DND-41 (cell line): ENCODE results near the gene MEG3.

Source experiments
- ATAC-seq: fragments of 200-7000 bp; cut with Tn5 transposase; 3 replicates; pipeline ENCODE4 v1.9.1; 2021; ENCODE audit warnings: low read depth; ENCODE audit not compliant: insufficient read depth
- DNase-seq: peaks from one replicate; pipeline ENCODE4 v3.0.0-alpha.2; 2020
- H2AFZ ChIP-seq: 2 replicates; pipeline ENCODE4 v1.6.0; 2012; ENCODE audit warnings: low read depth, low read length
- H3K27ac ChIP-seq: 2 replicates; pipeline ENCODE4 v1.5.1; 2012; ENCODE audit warnings: low read length, inconsistent platforms
- H3K27me3 ChIP-seq: fragments of 200-600 bp; sonication (generic); 2 replicates; pipeline ENCODE4 v1.6.0; 2012; ENCODE audit warnings: low read length, mild to moderate bottlenecking, inconsistent platforms; ENCODE audit not compliant: insufficient read depth, poor library complexity
- H3K36me3 ChIP-seq: 2 replicates; pipeline ENCODE4 v1.5.1; 2012; ENCODE audit warnings: low read length, inconsistent platforms; ENCODE audit not compliant: insufficient read depth
- H3K4me1 ChIP-seq: 2 replicates; pipeline ENCODE4 v1.5.1; 2012; ENCODE audit warnings: mild to moderate bottlenecking, low read length; ENCODE audit not compliant: insufficient read depth
- H3K4me2 ChIP-seq: 2 replicates; pipeline ENCODE4 v1.6.0; 2012; ENCODE audit warnings: mild to moderate bottlenecking, moderate library complexity, low read length, inconsistent platforms; ENCODE audit not compliant: insufficient read depth
- H3K4me3 ChIP-seq, 2 experiments: fragments of 200-600 bp in 1 of 2; shearing (Covaris generic) in 1 of 2; 2 replicates each; pipeline ENCODE4 v1.5.1; 2012 to 2016; ENCODE audit warnings: inconsistent platforms in 2 of 2, low read length in 2 of 2, mild to moderate bottlenecking in 2 of 2, low read depth in 1 of 2, moderate library complexity in 1 of 2
- H3K79me2 ChIP-seq: 2 replicates; pipeline ENCODE4 v1.6.0; 2012; ENCODE audit warnings: low read length, inconsistent platforms; ENCODE audit not compliant: insufficient read depth
- H3K9ac ChIP-seq: 2 replicates; pipeline ENCODE4 v1.6.0; 2012; ENCODE audit warnings: low read depth, mild to moderate bottlenecking, inconsistent platforms, low read length, moderate library complexity
- H3K9me3 ChIP-seq: 2 replicates; pipeline ENCODE4 v1.5.1; 2012; ENCODE audit warnings: low read length, moderate library complexity, mild to moderate bottlenecking, inconsistent platforms; ENCODE audit not compliant: insufficient read depth, severe bottlenecking
- H4K20me1 ChIP-seq: 2 replicates; pipeline ENCODE4 v1.6.0; 2012; ENCODE audit warnings: low read length; ENCODE audit not compliant: insufficient read depth
- CTCF ChIP-seq: IDR thresholded peaks from 2 replicates; pipeline ENCODE4 v1.5.1; 2012; ENCODE audit warnings: borderline replicate concordance, low read length, moderate library complexity, mild to moderate bottlenecking; ENCODE audit not compliant: poor library complexity, severe bottlenecking; ENCODE audit errors: extremely low read depth
- EZH2 ChIP-seq: IDR thresholded peaks from 3 replicates; pipeline ENCODE4 v1.6.1; 2012; ENCODE audit warnings: borderline replicate concordance, low read depth, mild to moderate bottlenecking, moderate library complexity, low read length, inconsistent platforms; ENCODE audit not compliant: severe bottlenecking

The MEG3 gene

GRCh38 chr14:100839315-100839585 is 13.3 kb downstream of the MEG3 start:
- H2AFZ ChIP-seq, result no peak overlapping the region
- no peak overlapping the region for H3K27ac ChIP-seq
- H3K27me3 ChIP-seq, result peaks cover 10% of the 10 kb centered on the region
- no peaks in the 10 kb centered on the region for H3K79me2 ChIP-seq
- ATAC-seq (no peak), DNase-seq (no peak)
- H3K36me3 ChIP-seq, result no peaks in the 10 kb centered on the region
- 0 out of 2 replicates have a peak, but pooled peaks cover 5% of the 10 kb centered on the region for H4K20me1 ChIP-seq
- no peaks in the 10 kb centered on the region for H3K9me3 ChIP-seq
- H3K4me1 ChIP-seq, result peaks cover 12% of the 10 kb centered on the region
- H3K4me2 ChIP-seq, result no peak overlapping the region
- no peak overlapping the region for H3K4me3 ChIP-seq
- no peak for TF ChIP-seq EZH2
- TF ChIP-seq CTCF, result no peak
- H3K9ac ChIP-seq, result no peak overlapping the region

GRCh38 chr14:100839681-100840111 is 13.8 kb downstream of the MEG3 start:
- DNase-seq (no peak), ATAC-seq (no peak)
- H3K4me2 ChIP-seq, result no peak overlapping the region
- peaks cover 7% of the 10 kb centered on the region for H3K27me3 ChIP-seq
- H3K4me3 ChIP-seq, result no peak overlapping the region
- H4K20me1 ChIP-seq, result 0 out of 2 replicates have a peak, but pooled peaks cover 5% of the 10 kb centered on the region
- H3K9me3 ChIP-seq, result no peaks in the 10 kb centered on the region
- TF ChIP-seq EZH2 (no peak), CTCF (no peak)
- H3K9ac ChIP-seq, result no peak overlapping the region
- H2AFZ ChIP-seq, result no peak overlapping the region
- H3K36me3 ChIP-seq, result no peaks in the 10 kb centered on the region
- no peak overlapping the region for H3K27ac ChIP-seq
- H3K79me2 ChIP-seq, result no peaks in the 10 kb centered on the region
- peaks cover 14% of the 10 kb centered on the region for H3K4me1 ChIP-seq

- Histone ChIP-seq H2AFZ (no peak overlapping the region), H3K27me3 (peaks cover under 1% of the 10 kb centered on the region), H3K9me3 (no peaks in the 10 kb centered on the region), H3K4me1 (peaks cover 14% of the 10 kb centered on the region), H3K79me2 (no peaks in the 10 kb centered on the region), H3K4me2 (no peak overlapping the region), H3K4me3 (no peak overlapping the region), H3K9ac (no peak overlapping the region), H3K27ac (no peak overlapping the region), H4K20me1 (0 out of 2 replicates have a peak, but pooled peaks cover 4% of the 10 kb centered on the region), H3K36me3 (no peaks in the 10 kb centered on the region)
- TF ChIP-seq CTCF (no peak), EZH2 (no peak)
- ATAC-seq, result no peak
- DNase-seq, result no peak
Observed at GRCh38 chr14:100840286-100841065, 14.6 kb downstream of the MEG3 start.
